Measurements from ENCODE around the gene SLC29A2.
A peak's percentile ranks its signal among the peaks of the same experiment; 100 is the strongest.
"Not testable (repeated sequence)": the region's sequence is repeated elsewhere in the genome, so short reads cannot be mapped to it uniquely, and the experiment has no call there.

SLC29A2 gene

GRCh38 chr11:66371627-66372415 is at the start of gene SLC29A2:
SLC29A2 (minus strand) TSS chr11:66371760; CDS start chr11:66371591, 169 bp downstream.
- DNase-seq: peak; percentile 83

- no peak for DNase-seq
Observed at GRCh38 chr11:66420671-66421476, 49.3 kb upstream of the SLC29A2 start, which contains the start of gene NPAS4. NPAS4 (plus strand) TSS chr11:66421035; CDS start chr11:66421180, 145 bp downstream.

GRCh38 chr11:66419825-66420224 is 48.3 kb upstream of the SLC29A2 start:
- no peak for DNase-seq

- no peak for DNase-seq
Observed at GRCh38 chr11:66418986-66419308, 47.4 kb upstream of the SLC29A2 start.

GRCh38 chr11:66418168-66418985 is 46.8 kb upstream of the SLC29A2 start:
- peak; percentile 67 for DNase-seq

- no peak for DNase-seq
Observed at GRCh38 chr11:66417000-66417399, 45.4 kb upstream of the SLC29A2 start.

GRCh38 chr11:66415423-66415822 is 43.9 kb upstream of the SLC29A2 start:
- DNase-seq: peak; percentile 2

- DNase-seq: no peak
Observed at GRCh38 chr11:66414120-66414934, 42.8 kb upstream of the SLC29A2 start.

- DNase-seq: no peak
Observed at GRCh38 chr11:66413167-66413566, 41.6 kb upstream of the SLC29A2 start.

- DNase-seq: no peak
Observed at GRCh38 chr11:66412110-66412509, 40.5 kb upstream of the SLC29A2 start.

GRCh38 chr11:66411323-66411722 is 39.8 kb upstream of the SLC29A2 start:
- DNase-seq: no peak

GRCh38 chr11:66410191-66410590 is 38.6 kb upstream of the SLC29A2 start:
- no peak for DNase-seq

GRCh38 chr11:66409226-66409625 is 37.7 kb upstream of the SLC29A2 start:
- DNase-seq: no peak

- peak; percentile 83 for DNase-seq
Observed at GRCh38 chr11:66408488-66409214, 37.1 kb upstream of the SLC29A2 start.

- DNase-seq: no peak
Observed at GRCh38 chr11:66407651-66408050, 36.1 kb upstream of the SLC29A2 start.

- no peak for DNase-seq
Observed at GRCh38 chr11:66393954-66394353, 22.4 kb upstream of the SLC29A2 start.

- DNase-seq: no peak
Observed at GRCh38 chr11:66391322-66391721, 19.8 kb upstream of the SLC29A2 start.

GRCh38 chr11:66388780-66389386 is 17.3 kb upstream of the SLC29A2 start:
- DNase-seq: peak; percentile 83

- peak; percentile 84 for DNase-seq
Observed at GRCh38 chr11:66386171-66387069, 14.9 kb upstream of the SLC29A2 start.

GRCh38 chr11:66384316-66384715 is 12.8 kb upstream of the SLC29A2 start:
- DNase-seq: not testable (repeated sequence)

Measured in hematopoietic multipotent progenitor cell treated with erythropoietin and hydrocortisone succinate and interleukin-3 and kit ligand, for 8 days (in vitro differentiated cells).